ENCODE results near the gene ZNF584. TPM values are rescaled to one million over a fixed set of nuclear protein-coding genes. Genes with fewer than 3 reads are reported as not detected.

Gene ZNF584
- total RNA-seq, 3 donors from 2014 or later, result 13.6 to 16.1 (median 15.8) TPM

- no peak for DNase-seq (ENCODE audit: low spot score in 2 of 2)
- H3K27me3 ChIP-seq, result no peaks in the 10 kb centered on the region
- no peak overlapping the region for H3K4me3 ChIP-seq
- TF ChIP-seq POLR2A (IDR thresholded peaks at IDR 0.05), result no peak
- no peak for TF ChIP-seq CTCF (IDR thresholded peaks at IDR 0.05)
- TF ChIP-seq POLR2AphosphoS5 (IDR thresholded peaks at IDR 0.05), result no peak
- intact Hi-C loops (cut with DNase I; ENCODE audit: low total_unique reads), result no loop called here
- no peaks in the 10 kb centered on the region for H3K36me3 ChIP-seq
- H3K4me1 ChIP-seq, result no peaks in the 10 kb centered on the region
- H3K27ac ChIP-seq, result no peak overlapping the region
- no peaks in the 10 kb centered on the region for H3K9me3 ChIP-seq
Measured at GRCh38 chr19:58366585-58367430, 41.6 kb upstream of the ZNF584 start.

- TF ChIP-seq POLR2A (IDR thresholded peaks at IDR 0.05), result no peak
- TF ChIP-seq CTCF (IDR thresholded peaks at IDR 0.05), result no peak
- no peak for TF ChIP-seq POLR2AphosphoS5 (IDR thresholded peaks at IDR 0.05)
- Histone ChIP-seq H3K36me3 (no peaks in the 10 kb centered on the region), H3K9me3 (no peaks in the 10 kb centered on the region), H3K27ac (no peak overlapping the region), H3K4me3 (no peak overlapping the region), H3K27me3 (no peaks in the 10 kb centered on the region), H3K4me1 (peaks cover 0 to 3% of the 10 kb centered on the region in 2 donors)
- intact Hi-C loops (cut with DNase I; ENCODE audit: low total_unique reads), result no loop called here
- no peak for DNase-seq (ENCODE audit: low spot score in 2 of 2)
Measured at GRCh38 chr19:58367698-58368454, 40.6 kb upstream of the ZNF584 start.

- TF ChIP-seq POLR2A (IDR thresholded peaks at IDR 0.05) (no peak), POLR2AphosphoS5 (IDR thresholded peaks at IDR 0.05) (no peak), CTCF (IDR thresholded peaks at IDR 0.05) (no peak)
- H3K27me3 ChIP-seq, result no peaks in the 10 kb centered on the region
- no peak for DNase-seq (ENCODE audit: low spot score in 2 of 2)
- H3K4me3 ChIP-seq, result no peak overlapping the region
- peaks cover 0 to 9% of the 10 kb centered on the region in 2 donors for H3K4me1 ChIP-seq
- H3K36me3 ChIP-seq, result no peaks in the 10 kb centered on the region
- intact Hi-C loops (cut with DNase I; ENCODE audit: low total_unique reads), result no loop called here
- no peak overlapping the region for H3K27ac ChIP-seq
- no peaks in the 10 kb centered on the region for H3K9me3 ChIP-seq
Measured at GRCh38 chr19:58368561-58369360, 39.7 kb upstream of the ZNF584 start.

- no peak for TF ChIP-seq POLR2A (IDR thresholded peaks at IDR 0.05)
- TF ChIP-seq CTCF (IDR thresholded peaks at IDR 0.05), result peak in 1 of 3 donors; percentile 23
- intact Hi-C loops (cut with DNase I; ENCODE audit: low total_unique reads), result no loop called here
- DNase-seq (ENCODE audit: low spot score in 2 of 2), result peak in 1 of 2 donors; percentile 60
- Histone ChIP-seq H3K27me3 (no peaks in the 10 kb centered on the region), H3K4me1 (peaks cover 0 to 9% of the 10 kb centered on the region in 2 donors), H3K27ac (peak overlapping the region; percentile 57 to 66), H3K4me3 (no peak overlapping the region), H3K9me3 (no peaks in the 10 kb centered on the region), H3K36me3 (no peaks in the 10 kb centered on the region)
Measured at GRCh38 chr19:58372311-58373133, 35.9 kb upstream of the ZNF584 start.
